Fibroblast of lung (primary cell): ENCODE data around the gene MYOZ3. TPM values are rescaled to one million over a fixed set of nuclear protein-coding genes. Genes with fewer than 3 reads are reported as not detected.

Experiments
- DNase-seq, 2 donors: peaks; one replicate each; pipeline versions ENCODE4 v3.0.0 to v3.0.0-alpha.2; 2010; ENCODE audit warnings: low read depth in 2 of 2
- H2AFZ ChIP-seq: 2 replicates; pipeline ENCODE4 v1.5.1; 2012; ENCODE audit warnings: low read length, control low read depth, inconsistent platforms
- H3K27ac ChIP-seq: 2 replicates; pipeline ENCODE4 v1.5.1; 2011; ENCODE audit warnings: low read length, control low read depth; ENCODE audit not compliant: insufficient read depth
- H3K27me3 ChIP-seq: 2 replicates; pipeline ENCODE4 v1.5.1; 2011; ENCODE audit warnings: mild to moderate bottlenecking, low read length; ENCODE audit not compliant: control insufficient read depth, insufficient read depth
- H3K36me3 ChIP-seq: 2 replicates; pipeline ENCODE4 v1.5.1; 2011; ENCODE audit warnings: low read length; ENCODE audit not compliant: control insufficient read depth, insufficient read depth
- H3K4me1 ChIP-seq: 2 replicates; pipeline ENCODE4 v1.5.1; 2011; ENCODE audit warnings: low read length; ENCODE audit not compliant: control insufficient read depth, insufficient read depth; ENCODE audit errors: extremely low read depth
- H3K4me2 ChIP-seq: 2 replicates; pipeline ENCODE4 v1.5.1; 2011; ENCODE audit warnings: low read length, control low read depth; ENCODE audit not compliant: insufficient read depth; ENCODE audit errors: extremely low read depth
- H3K4me3 ChIP-seq, 4 experiments: fragments of 200-600 bp in 1 of 4; sonication (generic) in 1 of 4; replicated peaks in 1 of 4; 2 replicates each; pipeline ENCODE4 v1.5.1; 2011 to 2016; ENCODE audit warnings: low read length in 4 of 4, low read depth in 3 of 4, mild to moderate bottlenecking in 3 of 4, control low read depth in 2 of 4, inconsistent platforms in 1 of 4, mixed read lengths in 1 of 4; ENCODE audit not compliant: insufficient read depth in 1 of 4; ENCODE audit errors: control extremely low read depth in 1 of 4
- H3K79me2 ChIP-seq: 2 replicates; pipeline ENCODE4 v1.5.1; 2012; ENCODE audit warnings: mild to moderate bottlenecking, low read length, inconsistent platforms; ENCODE audit not compliant: control insufficient read depth, insufficient read depth
- H3K9ac ChIP-seq: 2 replicates; pipeline ENCODE4 v1.5.1; 2011; ENCODE audit warnings: mild to moderate bottlenecking, low read length, control low read depth; ENCODE audit not compliant: insufficient read depth
- H3K9me3 ChIP-seq: 2 replicates; pipeline ENCODE4 v1.5.1; 2012; ENCODE audit warnings: low read depth, low read length; ENCODE audit not compliant: control insufficient read depth, insufficient read depth
- H4K20me1 ChIP-seq: 2 replicates; pipeline ENCODE4 v1.5.1; 2011; ENCODE audit warnings: low read length; ENCODE audit not compliant: control insufficient read depth, insufficient read depth; ENCODE audit errors: extremely low read depth
- CTCF ChIP-seq, 2 donors: IDR thresholded peaks in 1 of 2; conservative IDR thresholded peaks in 1 of 2; 1 replicate in 1 of 2; 2 replicates in 1 of 2; pipeline ENCODE4 v1.5.1; 2011 to 2012; ENCODE audit warnings: low read length in 2 of 2, control low read depth in 1 of 2, inconsistent platforms in 1 of 2, low read depth in 1 of 2, mild to moderate bottlenecking in 1 of 2
- EZH2 ChIP-seq: IDR thresholded peaks from 2 replicates; pipeline ENCODE4 v1.5.1; 2012; ENCODE audit warnings: low read length, control low read depth, mild to moderate bottlenecking; ENCODE audit errors: missing control alignments
- polyA plus RNA-seq, 2 donors: library from polyadenylated mRNA; depleted of rRNA in 1 of 2; stranded (reverse) in 1 of 2; unstranded in 1 of 2; fragments of >200 nt; gene quantifications; 2 replicates each; pipeline ENCODE4 v1.2.1, GENCODE V29; 2011 to 2012; ENCODE audit warnings: missing spikeins in 1 of 2
- total RNA-seq: library from RNA; depleted of rRNA; stranded (reverse); fragments of >200 nt; gene quantifications from 2 replicates; pipeline ENCODE4 v1.2.1, GENCODE V29; 2014

The MYOZ3 gene
- total and polyA plus RNA-seq, 2 donors (not counting 1 experiment from before 2014, with no cell fraction given): 0.14 to 0.33 TPM

- DNase-seq: peak in 1 of 2 donors; percentile 52
- no peaks in the 10 kb centered on the region for H4K20me1 ChIP-seq
Observed at GRCh38 chr5:150656191-150657132, 4.6 kb upstream of the MYOZ3 start.

GRCh38 chr5:150658121-150658520 lies 2.9 kb upstream of the MYOZ3 start:
- H4K20me1 ChIP-seq: no peaks in the 10 kb centered on the region
- no peak overlapping the region for H2AFZ ChIP-seq
- H3K4me1 ChIP-seq: peaks cover 17% of the 10 kb centered on the region
- no peak overlapping the region for H3K4me2 ChIP-seq
- TF ChIP-seq CTCF (conservative IDR thresholded peaks at IDR 0.05 in 1 of 2, IDR thresholded peaks at IDR 0.05 in 1 of 2; ENCODE audit: low read depth in 1 of 2, low read length in 2 of 2) (no peak), EZH2 (no peak)
- H3K79me2 ChIP-seq: no peaks in the 10 kb centered on the region
- H3K9ac ChIP-seq: no peak overlapping the region
- no peaks in the 10 kb centered on the region for H3K36me3 ChIP-seq
- H3K27ac ChIP-seq: no peak overlapping the region
- H3K9me3 ChIP-seq: no peaks in the 10 kb centered on the region
- DNase-seq: no peak
- no peak overlapping the region for H3K4me3 ChIP-seq
- H3K27me3 ChIP-seq: peaks cover 15% of the 10 kb centered on the region

More at GRCh38 chr5:150656191-150657132, 4.6 kb upstream of the MYOZ3 start:
- H3K4me2 ChIP-seq: peak overlapping the region; percentile 87
- no peaks in the 10 kb centered on the region for H3K9me3 ChIP-seq
- TF ChIP-seq EZH2 (no peak), CTCF (conservative IDR thresholded peaks at IDR 0.05 in 1 of 2, IDR thresholded peaks at IDR 0.05 in 1 of 2; ENCODE audit: low read depth in 1 of 2, low read length in 2 of 2) (peak; percentile 32 to 50)
- no peak overlapping the region for H3K27ac ChIP-seq
- H3K4me3 ChIP-seq: peak overlapping the region; percentile 28 to 58 (median 43)
- peaks cover 6% of the 10 kb centered on the region for H3K27me3 ChIP-seq
- H3K79me2 ChIP-seq: no peaks in the 10 kb centered on the region
- H2AFZ ChIP-seq: peak overlapping the region; percentile 33
- H3K4me1 ChIP-seq: peaks cover 20% of the 10 kb centered on the region
- peaks cover 3% of the 10 kb centered on the region for H3K36me3 ChIP-seq
- peak overlapping the region; percentile 27 for H3K9ac ChIP-seq

- no peak overlapping the region for H3K4me3 ChIP-seq
- no peak overlapping the region for H3K9ac ChIP-seq
- no peak overlapping the region for H3K4me2 ChIP-seq
- peaks cover 15% of the 10 kb centered on the region for H3K27me3 ChIP-seq
- H3K4me1 ChIP-seq: peaks cover 12% of the 10 kb centered on the region
- no peak overlapping the region for H2AFZ ChIP-seq
- DNase-seq: no peak
- no peaks in the 10 kb centered on the region for H3K36me3 ChIP-seq
- H3K79me2 ChIP-seq: no peaks in the 10 kb centered on the region
- H3K9me3 ChIP-seq: no peaks in the 10 kb centered on the region
- TF ChIP-seq EZH2 (no peak), CTCF (conservative IDR thresholded peaks at IDR 0.05 in 1 of 2, IDR thresholded peaks at IDR 0.05 in 1 of 2; ENCODE audit: low read depth in 1 of 2, low read length in 2 of 2) (no peak)
- no peak overlapping the region for H3K27ac ChIP-seq
- no peaks in the 10 kb centered on the region for H4K20me1 ChIP-seq
Observed at GRCh38 chr5:150658699-150659265, 2.3 kb upstream of the MYOZ3 start.
